IPS DF 4.7 (cell line): Measurements from ENCODE around the gene PTPN4.
A peak's percentile ranks its signal among the peaks of the same experiment; 100 is the strongest.
"Not testable (repeated sequence)": the region's sequence is repeated elsewhere in the genome, so short reads cannot be mapped to it uniquely, and the experiment has no call there.

ENCODE experiments used
- DNase-seq: peaks from one replicate; pipeline ENCODE4 v3.0.0-alpha.2; 2013; ENCODE audit warnings: low spot score; ENCODE audit errors: extremely low read depth

PTPN4 gene

GRCh38 chr2:119940856-119941255 lies 181.1 kb downstream of the PTPN4 start:
- no peak for DNase-seq

- DNase-seq, result no peak
Observed at GRCh38 chr2:119941388-119941787, 181.7 kb downstream of the PTPN4 start.

GRCh38 chr2:119941981-119942513 lies 182.3 kb downstream of the PTPN4 start:
- DNase-seq, result no peak

GRCh38 chr2:119943058-119943457 lies 183.3 kb downstream of the PTPN4 start:
- DNase-seq, result no peak

GRCh38 chr2:119947535-119947934 lies 187.8 kb downstream of the PTPN4 start:
- no peak for DNase-seq

GRCh38 chr2:119950966-119951365 lies 191.2 kb downstream of the PTPN4 start:
- DNase-seq, result no peak

GRCh38 chr2:119958670-119959268 lies 199.0 kb downstream of the PTPN4 start:
- no peak for DNase-seq

GRCh38 chr2:119960821-119961220 lies 201.1 kb downstream of the PTPN4 start:
- DNase-seq, result no peak

GRCh38 chr2:119981896-119982295 lies 222.2 kb downstream of the PTPN4 start:
- no peak for DNase-seq

GRCh38 chr2:119982506-119982905 lies 222.8 kb downstream of the PTPN4 start:
- DNase-seq, result no peak

GRCh38 chr2:119983108-119983507 lies 223.4 kb downstream of the PTPN4 start:
- no peak for DNase-seq

GRCh38 chr2:119996148-119996547 lies 236.4 kb downstream of the PTPN4 start:
- DNase-seq, result no peak

- not testable (repeated sequence) for DNase-seq
Observed at GRCh38 chr2:119996896-119997891, 237.5 kb downstream of the PTPN4 start.

GRCh38 chr2:120001471-120001870 lies 241.7 kb downstream of the PTPN4 start:
- DNase-seq, result no peak

- DNase-seq, result no peak
Observed at GRCh38 chr2:120004254-120004653, 244.5 kb downstream of the PTPN4 start.

GRCh38 chr2:120005834-120006521 lies 246.3 kb downstream of the PTPN4 start:
- DNase-seq, result no peak

GRCh38 chr2:120007851-120008250 lies 248.1 kb downstream of the PTPN4 start:
- DNase-seq, result no peak

- DNase-seq, result no peak
Observed at GRCh38 chr2:120012363-120012762, 252.6 kb downstream of the PTPN4 start.

- peak; percentile 72 for DNase-seq
Observed at GRCh38 chr2:120012771-120013596, 253.3 kb downstream of the PTPN4 start, which contains the start of gene EPB41L5. Gene EPB41L5 (plus strand): TSS chr2:120013077. CDS start chr2:120019085, 6,008 bp downstream.

- no peak for DNase-seq
Observed at GRCh38 chr2:120013597-120014223, 254.0 kb downstream of the PTPN4 start.
